Measurements from ENCODE around the gene SNED1. TPM values are rescaled to one million over a fixed set of nuclear protein-coding genes. Genes with fewer than 3 reads are reported as not detected.

Gene SNED1
- total and polyA plus RNA-seq, 2 experiments from 2014 or later, result 1.5 to 2.8 TPM

DNA sequence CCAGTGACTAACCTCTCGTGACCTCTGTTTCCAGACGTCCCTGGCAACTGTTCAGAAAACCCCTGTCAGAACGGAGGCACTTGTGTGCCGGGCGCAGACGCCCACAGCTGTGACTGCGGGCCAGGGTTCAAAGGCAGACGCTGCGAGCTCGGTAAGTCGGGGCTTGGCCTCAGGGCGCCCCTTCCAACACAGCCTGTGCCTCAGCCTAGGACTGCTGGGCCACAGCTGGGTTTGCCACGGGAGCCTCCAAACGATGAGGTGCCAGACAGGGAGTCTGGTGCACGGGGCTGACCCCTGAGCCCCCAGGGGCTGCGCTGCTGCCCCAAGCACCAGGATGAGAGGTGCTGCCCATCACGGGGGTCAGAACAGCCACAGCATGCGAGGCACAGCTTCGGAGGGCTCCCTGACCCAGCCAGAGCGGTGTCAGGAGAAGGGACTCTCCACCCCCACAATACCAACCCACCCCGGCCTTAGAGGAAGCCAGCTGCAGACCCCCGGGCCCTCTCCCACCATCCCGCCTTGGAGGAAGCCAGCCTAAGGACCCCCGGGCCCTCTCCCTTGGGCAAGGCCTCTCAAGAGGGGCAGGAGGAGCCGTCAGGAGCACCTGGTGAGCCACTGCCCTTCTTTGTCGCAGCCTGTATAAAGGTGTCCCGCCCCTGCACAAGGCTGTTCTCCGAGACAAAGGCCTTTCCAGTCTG is 83.4 kb downstream of the SNED1 start:
- Mint-ChIP-seq H3K36me3 (ENCODE audit: low read depth) (peaks cover 16% of the 10 kb centered on the region), H3K9me3 (no peaks in the 10 kb centered on the region), H3K4me3 (no peak overlapping the region), H3K4me1 (no peaks in the 10 kb centered on the region), H3K27ac (no peak overlapping the region; the same call in 1 of the 2 replicates), H3K27me3 (ENCODE audit: insufficient read depth, low read depth, poor library complexity) (peaks cover 2% of the 10 kb centered on the region)
- H3K27ac ChIP-seq (ENCODE audit: low read depth), result no peak overlapping the region
- H3K9me2 ChIP-seq (ENCODE audit: insufficient read depth), result no peaks in the 10 kb centered on the region
- H3K36me3 ChIP-seq (ENCODE audit: insufficient read depth), result no peaks in the 10 kb centered on the region
- H3K79me2 ChIP-seq (replicated peaks; ENCODE audit: insufficient read depth), result no peaks in the 10 kb centered on the region
- H3K27me3 ChIP-seq (ENCODE audit: insufficient read depth), result no peaks in the 10 kb centered on the region
- H3K4me3 ChIP-seq, result no peak overlapping the region
- no peak for DNase-seq (ENCODE audit: low spot score)
- H3K4me1 ChIP-seq (ENCODE audit: insufficient read depth), result no peaks in the 10 kb centered on the region
- no peaks in the 10 kb centered on the region for H3F3A ChIP-seq (replicated peaks; ENCODE audit: low read depth)
- peak; percentile 21 for ATAC-seq
- TF ChIP-seq, protein P1, sequence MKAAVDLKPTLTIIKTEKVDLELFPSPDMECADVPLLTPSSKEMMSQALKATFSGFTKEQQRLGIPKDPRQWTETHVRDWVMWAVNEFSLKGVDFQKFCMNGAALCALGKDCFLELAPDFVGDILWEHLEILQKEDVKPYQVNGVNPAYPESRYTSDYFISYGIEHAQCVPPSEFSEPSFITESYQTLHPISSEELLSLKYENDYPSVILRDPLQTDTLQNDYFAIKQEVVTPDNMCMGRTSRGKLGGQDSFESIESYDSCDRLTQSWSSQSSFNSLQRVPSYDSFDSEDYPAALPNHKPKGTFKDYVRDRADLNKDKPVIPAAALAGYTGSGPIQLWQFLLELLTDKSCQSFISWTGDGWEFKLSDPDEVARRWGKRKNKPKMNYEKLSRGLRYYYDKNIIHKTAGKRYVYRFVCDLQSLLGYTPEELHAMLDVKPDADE (IDR thresholded peaks at IDR 0.05), result no peak
- TF ChIP-seq, protein P2, sequence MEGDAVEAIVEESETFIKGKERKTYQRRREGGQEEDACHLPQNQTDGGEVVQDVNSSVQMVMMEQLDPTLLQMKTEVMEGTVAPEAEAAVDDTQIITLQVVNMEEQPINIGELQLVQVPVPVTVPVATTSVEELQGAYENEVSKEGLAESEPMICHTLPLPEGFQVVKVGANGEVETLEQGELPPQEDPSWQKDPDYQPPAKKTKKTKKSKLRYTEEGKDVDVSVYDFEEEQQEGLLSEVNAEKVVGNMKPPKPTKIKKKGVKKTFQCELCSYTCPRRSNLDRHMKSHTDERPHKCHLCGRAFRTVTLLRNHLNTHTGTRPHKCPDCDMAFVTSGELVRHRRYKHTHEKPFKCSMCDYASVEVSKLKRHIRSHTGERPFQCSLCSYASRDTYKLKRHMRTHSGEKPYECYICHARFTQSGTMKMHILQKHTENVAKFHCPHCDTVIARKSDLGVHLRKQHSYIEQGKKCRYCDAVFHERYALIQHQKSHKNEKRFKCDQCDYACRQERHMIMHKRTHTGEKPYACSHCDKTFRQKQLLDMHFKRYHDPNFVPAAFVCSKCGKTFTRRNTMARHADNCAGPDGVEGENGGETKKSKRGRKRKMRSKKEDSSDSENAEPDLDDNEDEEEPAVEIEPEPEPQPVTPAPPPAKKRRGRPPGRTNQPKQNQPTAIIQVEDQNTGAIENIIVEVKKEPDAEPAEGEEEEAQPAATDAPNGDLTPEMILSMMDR (conservative IDR thresholded peaks at IDR 0.05; ENCODE audit: low read depth in 2 of 2), result no peak
- TF ChIP-seq EZH2 (IDR thresholded peaks at IDR 0.05; ENCODE audit: low read depth, unreplicated experiment) (no peak), CREB1 (CRISPR knock-in tag; IDR thresholded peaks at IDR 0.05; ENCODE audit: low read depth) (no peak), POLR2AphosphoS5 (IDR thresholded peaks at IDR 0.05; ENCODE audit: low read depth) (no peak; the same call in 1 of the 2 replicates), ZNF114 (CRISPR knock-in tag; IDR thresholded peaks at IDR 0.05) (no peak), EZH2phosphoT487 (IDR thresholded peaks at IDR 0.05; ENCODE audit: unreplicated experiment) (no peak), STAT1 (IDR thresholded peaks at IDR 0.05; ENCODE audit: unreplicated experiment) (no peak), NANOG (IDR thresholded peaks at IDR 0.05; ENCODE audit: borderline replicate concordance) (no peak), JUNB (IDR thresholded peaks at IDR 0.05; ENCODE audit: unreplicated experiment) (no peak), ZNF331 (CRISPR knock-in tag; IDR thresholded peaks at IDR 0.05; ENCODE audit: low read depth) (no peak)
- TF ChIP-seq, protein P3, sequence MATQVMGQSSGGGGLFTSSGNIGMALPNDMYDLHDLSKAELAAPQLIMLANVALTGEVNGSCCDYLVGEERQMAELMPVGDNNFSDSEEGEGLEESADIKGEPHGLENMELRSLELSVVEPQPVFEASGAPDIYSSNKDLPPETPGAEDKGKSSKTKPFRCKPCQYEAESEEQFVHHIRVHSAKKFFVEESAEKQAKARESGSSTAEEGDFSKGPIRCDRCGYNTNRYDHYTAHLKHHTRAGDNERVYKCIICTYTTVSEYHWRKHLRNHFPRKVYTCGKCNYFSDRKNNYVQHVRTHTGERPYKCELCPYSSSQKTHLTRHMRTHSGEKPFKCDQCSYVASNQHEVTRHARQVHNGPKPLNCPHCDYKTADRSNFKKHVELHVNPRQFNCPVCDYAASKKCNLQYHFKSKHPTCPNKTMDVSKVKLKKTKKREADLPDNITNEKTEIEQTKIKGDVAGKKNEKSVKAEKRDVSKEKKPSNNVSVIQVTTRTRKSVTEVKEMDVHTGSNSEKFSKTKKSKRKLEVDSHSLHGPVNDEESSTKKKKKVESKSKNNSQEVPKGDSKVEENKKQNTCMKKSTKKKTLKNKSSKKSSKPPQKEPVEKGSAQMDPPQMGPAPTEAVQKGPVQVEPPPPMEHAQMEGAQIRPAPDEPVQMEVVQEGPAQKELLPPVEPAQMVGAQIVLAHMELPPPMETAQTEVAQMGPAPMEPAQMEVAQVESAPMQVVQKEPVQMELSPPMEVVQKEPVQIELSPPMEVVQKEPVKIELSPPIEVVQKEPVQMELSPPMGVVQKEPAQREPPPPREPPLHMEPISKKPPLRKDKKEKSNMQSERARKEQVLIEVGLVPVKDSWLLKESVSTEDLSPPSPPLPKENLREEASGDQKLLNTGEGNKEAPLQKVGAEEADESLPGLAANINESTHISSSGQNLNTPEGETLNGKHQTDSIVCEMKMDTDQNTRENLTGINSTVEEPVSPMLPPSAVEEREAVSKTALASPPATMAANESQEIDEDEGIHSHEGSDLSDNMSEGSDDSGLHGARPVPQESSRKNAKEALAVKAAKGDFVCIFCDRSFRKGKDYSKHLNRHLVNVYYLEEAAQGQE (IDR thresholded peaks at IDR 0.05; ENCODE audit: unreplicated experiment), result no peak
- TF ChIP-seq, protein P4, sequence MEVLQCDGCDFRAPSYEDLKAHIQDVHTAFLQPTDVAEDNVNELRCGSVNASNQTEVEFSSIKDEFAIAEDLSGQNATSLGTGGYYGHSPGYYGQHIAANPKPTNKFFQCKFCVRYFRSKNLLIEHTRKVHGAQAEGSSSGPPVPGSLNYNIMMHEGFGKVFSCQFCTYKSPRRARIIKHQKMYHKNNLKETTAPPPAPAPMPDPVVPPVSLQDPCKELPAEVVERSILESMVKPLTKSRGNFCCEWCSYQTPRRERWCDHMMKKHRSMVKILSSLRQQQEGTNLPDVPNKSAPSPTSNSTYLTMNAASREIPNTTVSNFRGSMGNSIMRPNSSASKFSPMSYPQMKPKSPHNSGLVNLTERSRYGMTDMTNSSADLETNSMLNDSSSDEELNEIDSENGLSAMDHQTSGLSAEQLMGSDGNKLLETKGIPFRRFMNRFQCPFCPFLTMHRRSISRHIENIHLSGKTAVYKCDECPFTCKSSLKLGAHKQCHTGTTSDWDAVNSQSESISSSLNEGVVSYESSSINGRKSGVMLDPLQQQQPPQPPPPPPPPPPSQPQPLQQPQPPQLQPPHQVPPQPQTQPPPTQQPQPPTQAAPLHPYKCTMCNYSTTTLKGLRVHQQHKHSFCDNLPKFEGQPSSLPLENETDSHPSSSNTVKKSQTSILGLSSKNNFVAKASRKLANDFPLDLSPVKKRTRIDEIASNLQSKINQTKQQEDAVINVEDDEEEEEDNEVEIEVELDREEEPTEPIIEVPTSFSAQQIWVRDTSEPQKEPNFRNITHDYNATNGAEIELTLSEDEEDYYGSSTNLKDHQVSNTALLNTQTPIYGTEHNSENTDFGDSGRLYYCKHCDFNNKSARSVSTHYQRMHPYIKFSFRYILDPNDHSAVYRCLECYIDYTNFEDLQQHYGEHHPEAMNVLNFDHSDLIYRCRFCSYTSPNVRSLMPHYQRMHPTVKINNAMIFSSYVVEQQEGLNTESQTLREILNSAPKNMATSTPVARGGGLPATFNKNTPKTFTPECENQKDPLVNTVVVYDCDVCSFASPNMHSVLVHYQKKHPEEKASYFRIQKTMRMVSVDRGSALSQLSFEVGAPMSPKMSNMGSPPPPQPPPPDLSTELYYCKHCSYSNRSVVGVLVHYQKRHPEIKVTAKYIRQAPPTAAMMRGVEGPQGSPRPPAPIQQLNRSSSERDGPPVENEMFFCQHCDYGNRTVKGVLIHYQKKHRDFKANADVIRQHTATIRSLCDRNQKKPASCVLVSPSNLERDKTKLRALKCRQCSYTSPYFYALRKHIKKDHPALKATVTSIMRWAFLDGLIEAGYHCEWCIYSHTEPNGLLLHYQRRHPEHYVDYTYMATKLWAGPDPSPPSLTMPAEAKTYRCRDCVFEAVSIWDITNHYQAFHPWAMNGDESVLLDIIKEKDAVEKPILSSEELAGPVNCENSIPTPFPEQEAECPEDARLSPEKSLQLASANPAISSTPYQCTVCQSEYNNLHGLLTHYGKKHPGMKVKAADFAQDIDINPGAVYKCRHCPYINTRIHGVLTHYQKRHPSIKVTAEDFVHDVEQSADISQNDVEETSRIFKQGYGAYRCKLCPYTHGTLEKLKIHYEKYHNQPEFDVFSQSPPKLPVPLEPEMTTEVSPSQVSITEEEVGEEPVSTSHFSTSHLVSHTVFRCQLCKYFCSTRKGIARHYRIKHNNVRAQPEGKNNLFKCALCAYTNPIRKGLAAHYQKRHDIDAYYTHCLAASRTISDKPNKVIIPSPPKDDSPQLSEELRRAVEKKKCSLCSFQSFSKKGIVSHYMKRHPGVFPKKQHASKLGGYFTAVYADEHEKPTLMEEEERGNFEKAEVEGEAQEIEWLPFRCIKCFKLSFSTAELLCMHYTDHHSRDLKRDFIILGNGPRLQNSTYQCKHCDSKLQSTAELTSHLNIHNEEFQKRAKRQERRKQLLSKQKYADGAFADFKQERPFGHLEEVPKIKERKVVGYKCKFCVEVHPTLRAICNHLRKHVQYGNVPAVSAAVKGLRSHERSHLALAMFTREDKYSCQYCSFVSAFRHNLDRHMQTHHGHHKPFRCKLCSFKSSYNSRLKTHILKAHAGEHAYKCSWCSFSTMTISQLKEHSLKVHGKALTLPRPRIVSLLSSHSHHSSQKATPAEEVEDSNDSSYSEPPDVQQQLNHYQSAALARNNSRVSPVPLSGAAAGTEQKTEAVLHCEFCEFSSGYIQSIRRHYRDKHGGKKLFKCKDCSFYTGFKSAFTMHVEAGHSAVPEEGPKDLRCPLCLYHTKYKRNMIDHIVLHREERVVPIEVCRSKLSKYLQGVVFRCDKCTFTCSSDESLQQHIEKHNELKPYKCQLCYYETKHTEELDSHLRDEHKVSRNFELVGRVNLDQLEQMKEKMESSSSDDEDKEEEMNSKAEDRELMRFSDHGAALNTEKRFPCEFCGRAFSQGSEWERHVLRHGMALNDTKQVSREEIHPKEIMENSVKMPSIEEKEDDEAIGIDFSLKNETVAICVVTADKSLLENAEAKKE (CRISPR knock-in tag; IDR thresholded peaks at IDR 0.05), result no peak
- H4K20me1 ChIP-seq (replicated peaks; ENCODE audit: insufficient read depth), result no peaks in the 10 kb centered on the region; the same call in 1 of the 2 replicates
- H2AFZ ChIP-seq, result no peak overlapping the region
- no peak overlapping the region for H3K4me2 ChIP-seq

Data from GM23338 (cell line).